Testis (tissue), 2 donors: ENCODE results near the gene TMEM185B.

Experiments
- POLR2A ChIP-seq: fragments of 450-650 bp; IDR thresholded peaks from one replicate; pipeline ENCODE4 v1.6.1; 2017; ENCODE audit warnings: antibody characterized with exemption, mild to moderate bottlenecking, moderate library complexity
- TF ChIP-seq, protein P1 (sequence below), 3 experiments: fragments of 450-650 bp in 2 of 3; fragments of 200-600 bp in 1 of 3; sonication (generic) in 1 of 3; IDR thresholded peaks; one replicate each; pipeline ENCODE4 v1.5.1; 2016 to 2019; ENCODE audit warnings: antibody characterized with exemption in 3 of 3, mild to moderate bottlenecking in 2 of 3, moderate library complexity in 1 of 3

DNA sequence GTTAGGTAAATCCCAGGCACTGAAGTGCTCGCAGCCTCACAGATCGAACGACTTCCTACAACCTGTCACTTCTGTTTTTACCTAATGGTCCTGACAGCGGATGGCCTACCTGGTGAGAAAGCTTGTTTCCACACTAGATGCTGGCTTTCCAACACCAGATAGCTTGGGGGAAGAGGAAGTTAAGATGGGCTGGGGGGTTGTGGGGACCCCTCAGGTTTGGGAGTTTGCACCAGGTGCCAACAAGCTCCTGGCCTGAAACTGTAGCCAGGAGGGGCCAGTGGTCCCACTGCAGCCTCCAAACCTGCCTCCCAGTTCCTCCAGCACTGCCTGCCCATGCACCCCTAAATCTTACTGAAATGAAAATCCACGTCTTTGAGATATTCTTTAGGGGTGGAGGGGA lies 3.9 kb downstream of the TMEM185B start:
- TF ChIP-seq, protein P1, sequence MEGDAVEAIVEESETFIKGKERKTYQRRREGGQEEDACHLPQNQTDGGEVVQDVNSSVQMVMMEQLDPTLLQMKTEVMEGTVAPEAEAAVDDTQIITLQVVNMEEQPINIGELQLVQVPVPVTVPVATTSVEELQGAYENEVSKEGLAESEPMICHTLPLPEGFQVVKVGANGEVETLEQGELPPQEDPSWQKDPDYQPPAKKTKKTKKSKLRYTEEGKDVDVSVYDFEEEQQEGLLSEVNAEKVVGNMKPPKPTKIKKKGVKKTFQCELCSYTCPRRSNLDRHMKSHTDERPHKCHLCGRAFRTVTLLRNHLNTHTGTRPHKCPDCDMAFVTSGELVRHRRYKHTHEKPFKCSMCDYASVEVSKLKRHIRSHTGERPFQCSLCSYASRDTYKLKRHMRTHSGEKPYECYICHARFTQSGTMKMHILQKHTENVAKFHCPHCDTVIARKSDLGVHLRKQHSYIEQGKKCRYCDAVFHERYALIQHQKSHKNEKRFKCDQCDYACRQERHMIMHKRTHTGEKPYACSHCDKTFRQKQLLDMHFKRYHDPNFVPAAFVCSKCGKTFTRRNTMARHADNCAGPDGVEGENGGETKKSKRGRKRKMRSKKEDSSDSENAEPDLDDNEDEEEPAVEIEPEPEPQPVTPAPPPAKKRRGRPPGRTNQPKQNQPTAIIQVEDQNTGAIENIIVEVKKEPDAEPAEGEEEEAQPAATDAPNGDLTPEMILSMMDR (IDR thresholded peaks at IDR 0.05): no peak
- no peak for TF ChIP-seq POLR2A
